GM18858 (cell line): Measurements from ENCODE around the gene DHRS2.
"Not testable (repeated sequence)": the region's sequence is repeated elsewhere in the genome, so short reads cannot be mapped to it uniquely, and the experiment has no call there.

Experiments used
- ATAC-seq: cut with Tn5 transposase; IDR thresholded peaks from one replicate; pipeline ENCODE4 v1.9.1; 2021; ENCODE audit not compliant: unreplicated experiment

DHRS2 gene

DNA sequence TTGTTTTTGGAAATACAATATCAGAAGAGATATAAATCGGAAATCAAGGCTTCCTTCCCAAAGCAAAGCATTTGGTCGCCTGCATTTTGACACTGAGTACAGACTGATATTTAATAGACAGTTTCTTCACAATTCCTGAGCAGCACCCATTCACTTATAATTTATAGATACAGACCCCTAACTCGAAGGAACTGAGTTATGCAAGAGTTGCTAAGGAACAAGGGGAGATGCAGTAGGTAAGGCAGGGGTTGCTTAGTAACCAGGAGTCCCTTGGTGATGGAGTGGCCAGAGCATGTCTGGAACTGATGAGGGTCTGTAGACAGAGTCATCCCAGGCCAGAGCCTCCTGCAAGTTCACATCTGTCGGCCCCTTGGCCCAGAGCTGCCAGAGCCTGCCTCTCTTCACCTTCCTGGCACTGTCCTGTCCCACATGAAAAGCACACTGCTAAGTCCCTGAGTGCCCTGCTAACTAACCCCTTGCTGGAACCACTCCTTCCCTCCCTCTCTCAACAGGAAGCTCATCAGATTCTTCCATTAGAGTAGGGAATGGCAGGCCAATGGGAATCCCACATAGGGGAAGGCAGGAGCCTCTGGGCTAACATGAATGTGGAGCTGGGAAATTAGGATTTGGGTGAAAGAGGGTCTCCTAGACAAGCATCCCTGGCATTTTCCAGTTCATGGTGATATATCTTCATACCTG is 3.6 kb upstream of the DHRS2 start:
- ATAC-seq = no peak

GRCh38 chr14:23633160-23633701 is 2.9 kb upstream of the DHRS2 start:
- no peak for ATAC-seq

DNA sequence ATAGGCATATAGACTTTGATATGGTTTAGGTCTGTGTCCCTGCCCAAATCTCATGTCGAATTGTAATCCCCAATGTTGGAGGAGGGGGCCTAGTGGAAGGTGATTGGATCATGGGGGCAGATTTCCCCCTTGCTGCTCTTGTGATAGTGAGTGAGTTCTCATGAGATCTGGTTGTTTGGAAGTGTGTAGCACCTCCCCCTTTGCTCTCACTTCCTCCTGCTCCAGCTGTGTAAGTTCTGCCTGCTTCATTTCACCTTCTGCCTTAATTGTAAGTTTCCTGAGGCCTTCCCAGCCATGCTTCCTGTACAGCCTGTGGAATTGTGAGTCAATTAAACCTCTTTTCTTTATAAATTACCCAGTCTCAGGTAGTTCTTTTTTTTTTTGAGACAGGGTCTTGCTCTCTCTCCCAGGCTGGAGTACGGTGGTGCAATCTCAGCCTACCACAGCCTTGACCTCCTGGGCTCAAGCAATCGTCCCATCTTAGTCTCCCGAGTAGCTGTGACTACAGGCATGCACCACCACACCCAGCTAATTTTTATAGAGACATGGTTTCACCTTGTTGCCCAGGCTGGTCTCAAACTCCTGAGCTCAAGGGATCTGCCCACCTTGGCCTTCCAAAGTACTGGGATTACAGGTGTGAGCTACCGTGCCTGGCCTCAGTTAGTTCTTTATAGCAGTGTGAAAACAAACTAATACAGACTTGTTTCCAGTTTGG is 1.3 kb upstream of the DHRS2 start:
- not testable (repeated sequence) for ATAC-seq

DNA sequence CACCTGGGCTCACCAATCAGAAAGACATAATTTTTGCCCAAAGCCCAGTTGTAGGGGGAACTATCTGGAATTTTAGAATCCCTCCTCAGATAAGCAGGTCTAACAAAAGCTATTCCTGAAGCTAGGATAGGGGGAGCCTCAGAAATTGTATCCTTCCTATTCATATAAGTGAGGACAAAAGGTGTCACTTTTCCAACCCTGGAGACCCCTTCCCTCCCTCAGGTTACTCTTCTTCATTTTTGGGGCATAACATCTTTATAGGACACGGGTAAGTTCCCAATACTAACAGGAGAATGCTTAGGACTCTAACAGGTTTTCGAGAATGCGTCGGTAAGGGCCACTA is 1.1 kb downstream of the DHRS2 start:
- not testable (repeated sequence) for ATAC-seq

GRCh38 chr14:23637655-23638413 is 1.7 kb downstream of the DHRS2 start:
- ATAC-seq = not testable (repeated sequence)

DNA sequence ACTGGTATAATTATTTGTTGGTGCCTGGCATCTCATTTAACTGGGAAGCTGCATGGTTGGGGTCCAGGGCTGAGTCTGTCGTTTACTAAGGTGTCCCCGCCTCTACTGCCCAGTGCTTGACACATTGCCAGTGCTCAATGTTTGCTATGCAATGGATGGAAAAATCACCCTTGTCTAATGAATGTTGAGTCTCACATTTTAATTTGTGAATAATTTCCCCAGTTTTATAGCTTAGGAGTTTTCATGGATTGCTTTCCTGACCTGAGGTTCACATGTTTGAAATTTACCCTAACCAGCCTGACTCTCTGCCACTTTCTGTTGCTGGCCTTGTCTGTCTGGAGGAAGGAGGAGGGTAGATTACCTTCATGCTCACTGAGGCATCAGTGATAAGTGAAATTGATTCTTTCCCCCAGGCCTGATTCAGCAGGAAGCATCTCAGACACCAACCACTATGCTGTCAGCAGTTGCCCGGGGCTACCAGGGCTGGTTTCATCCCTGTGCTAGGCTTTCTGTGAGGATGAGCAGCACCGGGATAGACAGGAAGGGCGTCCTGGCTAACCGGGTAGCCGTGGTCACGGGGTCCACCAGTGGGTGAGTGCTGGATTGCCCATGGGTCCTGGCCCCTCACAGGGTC is 2.4 kb downstream of the DHRS2 start:
- ATAC-seq = no peak

- no peak for ATAC-seq
These were observed 3.1 kb downstream of the DHRS2 start for GRCh38 chr14:23639048-23639890.

DNA sequence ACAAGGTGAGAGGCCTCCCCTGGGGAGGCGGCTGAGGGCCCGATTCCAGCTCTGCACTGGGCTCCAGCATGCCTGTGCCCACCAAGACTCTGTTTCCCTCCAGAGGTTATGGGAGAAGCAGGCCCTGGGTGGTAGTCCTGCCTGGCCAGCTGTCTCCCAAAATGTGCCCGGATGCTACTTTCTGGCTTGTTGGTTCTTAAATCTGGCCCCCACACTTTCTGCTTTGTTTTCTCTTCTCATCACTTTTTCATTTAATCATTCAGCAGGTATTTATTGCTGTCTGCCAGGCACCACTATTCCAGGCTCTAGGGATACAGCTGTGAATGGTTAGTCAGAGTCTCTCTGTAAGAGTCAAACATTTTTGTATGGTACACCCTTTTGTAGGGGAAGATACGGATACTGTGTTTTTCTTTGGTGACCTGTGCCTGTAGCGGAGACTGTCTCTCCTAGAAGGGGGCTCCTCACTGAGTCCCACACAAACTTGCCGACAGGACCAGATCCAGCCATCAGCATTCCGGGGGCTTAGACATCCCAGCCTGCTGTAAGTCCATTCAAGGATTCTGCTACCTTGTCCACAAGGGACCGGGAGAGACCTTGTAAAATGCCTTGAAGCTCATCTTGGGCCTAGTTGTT is 3.8 kb downstream of the DHRS2 start:
- ATAC-seq = no peak

DNA sequence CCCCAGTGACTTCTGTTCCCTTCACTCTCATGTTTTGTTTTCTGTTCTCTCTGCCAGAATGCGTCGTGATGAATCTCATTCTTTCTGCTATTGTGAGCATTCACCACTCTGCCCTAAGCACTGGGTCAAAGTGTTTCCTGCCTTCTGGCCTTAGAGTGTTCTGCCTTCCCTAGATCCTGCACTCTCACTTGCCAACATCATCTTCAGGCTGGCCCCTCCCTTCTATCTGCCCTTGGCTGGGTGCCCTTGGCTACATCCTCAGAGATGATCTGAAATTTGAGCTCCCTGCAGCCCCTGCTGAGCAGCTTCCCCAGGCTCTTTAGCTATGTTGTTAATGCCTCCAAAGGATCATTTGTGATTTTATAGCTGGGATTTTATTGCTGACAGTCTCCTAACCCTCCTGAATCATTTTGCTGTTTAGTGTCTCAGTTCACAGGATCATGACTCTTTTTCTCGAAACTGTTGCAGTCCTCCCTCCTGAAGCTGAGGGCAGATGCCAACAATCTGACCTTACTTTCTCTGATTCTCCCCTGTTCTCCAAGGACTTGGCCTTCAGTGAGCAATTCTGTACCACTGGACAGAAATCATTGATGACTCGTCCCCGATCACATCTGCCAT is 4.5 kb downstream of the DHRS2 start:
- ATAC-seq = no peak

- ATAC-seq = no peak
These were observed 5.2 kb downstream of the DHRS2 start for GRCh38 chr14:23641180-23641914.

- no peak for ATAC-seq
These were observed 5.9 kb downstream of the DHRS2 start for GRCh38 chr14:23641915-23642588.

GRCh38 chr14:23643533-23644194 is 7.5 kb downstream of the DHRS2 start:
- ATAC-seq = no peak

- ATAC-seq = no peak
These were observed 8.2 kb downstream of the DHRS2 start for GRCh38 chr14:23644195-23644918.

DNA sequence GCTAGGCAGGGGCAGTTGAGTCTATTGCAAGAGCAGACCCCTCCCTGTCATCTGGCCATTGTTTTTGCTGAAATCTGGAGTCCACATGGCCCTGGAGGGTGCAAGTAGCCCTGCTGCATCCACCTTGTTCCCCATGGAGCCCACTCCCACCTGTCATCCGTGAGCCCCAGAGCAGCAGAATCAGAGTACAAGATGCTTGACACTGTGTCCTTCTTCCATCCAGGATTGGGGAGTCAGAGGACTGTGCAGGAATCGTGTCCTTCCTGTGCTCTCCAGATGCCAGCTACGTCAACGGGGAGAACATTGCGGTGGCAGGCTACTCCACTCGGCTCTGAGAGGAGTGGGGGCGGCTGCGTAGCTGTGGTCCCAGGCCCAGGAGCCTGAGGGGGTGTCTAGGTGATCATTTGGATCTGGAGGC is 8.8 kb downstream of the DHRS2 start:
- no peak for ATAC-seq

DNA sequence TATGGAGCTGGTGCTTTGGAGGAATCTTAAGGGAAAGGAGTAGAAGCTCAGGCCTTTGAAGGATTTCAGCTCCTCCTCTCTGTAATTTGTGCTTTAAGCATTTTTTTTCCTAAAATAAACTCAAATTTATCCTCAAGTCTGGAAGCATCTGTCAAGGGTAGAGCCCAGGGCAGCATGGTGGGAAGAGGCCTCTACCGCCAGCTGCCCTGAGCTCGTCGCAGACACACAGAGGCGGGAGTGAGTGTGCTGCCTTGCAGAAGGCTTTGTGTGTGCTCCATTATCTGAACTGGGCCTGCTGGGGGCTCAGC is 9.3 kb downstream of the DHRS2 start:
- ATAC-seq = no peak

- no peak for ATAC-seq
These were observed 9.9 kb downstream of the DHRS2 start for GRCh38 chr14:23645812-23646647.
